Measurements from ENCODE around the gene SEC14L2. TPM values are rescaled to one million over a fixed set of nuclear protein-coding genes. Genes with fewer than 3 reads are reported as not detected.
A peak's percentile ranks its signal among the peaks of the same experiment; 100 is the strongest.

Gene SEC14L2
- total and polyA plus RNA-seq, 2 of the 8 experiments (the other 6 are each of a cell fraction or from before 2014, with no cell fraction given): 2.8 to 3.2 TPM

DNA sequence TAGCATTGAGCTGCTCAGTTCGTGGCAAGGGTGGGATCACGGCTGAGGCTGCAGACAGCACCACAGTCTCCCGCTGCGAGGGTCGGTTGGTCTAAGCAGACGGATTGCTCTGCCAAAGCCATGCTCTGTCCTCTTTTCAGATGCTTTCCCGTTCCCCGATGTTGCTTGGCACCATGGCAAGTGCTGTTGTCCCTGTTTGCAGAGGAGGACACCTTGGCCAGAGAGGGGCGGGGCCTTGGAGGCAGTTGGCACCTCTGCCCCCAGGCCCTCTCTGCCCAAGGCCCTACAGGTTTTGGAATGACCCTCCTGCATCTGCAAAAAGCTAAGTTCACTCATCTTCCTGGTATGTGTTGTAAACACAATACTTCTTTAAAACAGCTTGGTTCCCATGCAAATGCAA, 28.4 kb upstream of the SEC14L2 start:
- Histone ChIP-seq H3K9me3 (ENCODE audit: insufficient read depth in 2 of 2, low read depth in 1 of 2, low read length in 1 of 2) (no peaks in the 10 kb centered on the region), H2BK120ac (replicated peaks; ENCODE audit: low read depth, low read length) (no peak overlapping the region), H3K9ac (replicated peaks in 1 of 4; ENCODE audit: extremely low read depth in 1 of 4, low read depth in 3 of 4, low read length in 3 of 4) (0 out of 7 replicates have a peak overlapping the region, but pooled peaks of 1 of the 4 experiments have one; percentile 1), H2AK5ac (ENCODE audit: low read depth, low read length) (no peak overlapping the region), H3K4me1 (replicated peaks in 1 of 4; ENCODE audit: control insufficient read depth in 3 of 4, insufficient read depth in 4 of 4, low read length in 3 of 4) (peaks cover 0 to 2% (median 0%) of the 10 kb centered on the region in 4 experiments; a peak in 1 of 7 replicates), H2BK12ac (ENCODE audit: low read depth, low read length) (no peak overlapping the region), H3K27me3 (replicated peaks in 1 of 4; ENCODE audit: control insufficient read depth in 3 of 4, extremely low read depth in 1 of 4, insufficient read depth in 3 of 4, low read length in 3 of 4) (no peaks in the 10 kb centered on the region), H3K14ac (ENCODE audit: insufficient read length) (no peak overlapping the region), H2AFZ (ENCODE audit: low read length) (no peak overlapping the region), H4K20me1 (replicated peaks in 1 of 2; ENCODE audit: control insufficient read depth in 1 of 2, insufficient read depth in 2 of 2, low read length in 2 of 2) (peaks cover 1 to 4% of the 10 kb centered on the region in 2 experiments), H4K8ac (ENCODE audit: extremely low read depth, insufficient read depth, low read length) (no peak overlapping the region; the same call in 1 of the 2 replicates), H4K5ac (ENCODE audit: insufficient read length, low read depth, low read length) (no peak overlapping the region), H2BK15ac (ENCODE audit: low read length) (no peak overlapping the region), H3K4ac (replicated peaks; ENCODE audit: insufficient read length, low read depth, low read length) (no peak overlapping the region), H3K18ac (ENCODE audit: extremely low read depth, low read length) (no peak overlapping the region), H3K23ac (ENCODE audit: insufficient read length) (no peak overlapping the region), H4K91ac (replicated peaks; ENCODE audit: insufficient read length, low read length) (no peak overlapping the region), H3K27ac (ENCODE audit: low read depth, low read length) (0 out of 2 replicates have a peak overlapping the region, but pooled peaks have one; percentile 1), H3K4me2 (ENCODE audit: insufficient read depth in 1 of 2, low read depth in 2 of 2, low read length in 2 of 2) (no peak overlapping the region), H2BK20ac (ENCODE audit: low read length) (no peak overlapping the region), H2BK5ac (ENCODE audit: low read depth, low read length) (no peak overlapping the region), H3K23me2 (ENCODE audit: low read depth, low read length) (no peaks in the 10 kb centered on the region), H3K56ac (replicated peaks; ENCODE audit: insufficient read length, low read depth, low read length) (no peak overlapping the region), H3K79me2 (ENCODE audit: control insufficient read depth in 1 of 2, insufficient read depth in 2 of 2, low read length in 2 of 2) (no peaks in the 10 kb centered on the region), H3K36me3 (ENCODE audit: control insufficient read depth in 2 of 4, insufficient read depth in 4 of 4, low read length in 3 of 4) (peaks cover 0 to 3% (median 1%) of the 10 kb centered on the region in 4 experiments; a peak in 3 of 8 replicates), H3K79me1 (ENCODE audit: low read depth, low read length) (no peaks in the 10 kb centered on the region), H3K4me3 (ENCODE audit: extremely low read depth in 1 of 4, insufficient read depth in 2 of 4, low read depth in 3 of 4, low read length in 4 of 4) (no peak overlapping the region)
- DNase-seq (ENCODE audit: low read depth in 1 of 2, low spot score in 2 of 2) (no peak), FAIRE-seq (no peak)
- TF ChIP-seq, protein P1, sequence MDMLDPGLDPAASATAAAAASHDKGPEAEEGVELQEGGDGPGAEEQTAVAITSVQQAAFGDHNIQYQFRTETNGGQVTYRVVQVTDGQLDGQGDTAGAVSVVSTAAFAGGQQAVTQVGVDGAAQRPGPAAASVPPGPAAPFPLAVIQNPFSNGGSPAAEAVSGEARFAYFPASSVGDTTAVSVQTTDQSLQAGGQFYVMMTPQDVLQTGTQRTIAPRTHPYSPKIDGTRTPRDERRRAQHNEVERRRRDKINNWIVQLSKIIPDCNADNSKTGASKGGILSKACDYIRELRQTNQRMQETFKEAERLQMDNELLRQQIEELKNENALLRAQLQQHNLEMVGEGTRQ (IDR thresholded peaks at IDR 0.05; ENCODE audit: low read length): no peak
- no peak for TF ChIP-seq CEBPB (IDR thresholded peaks at IDR 0.05; ENCODE audit: low read depth, low read length)
- POLR2A ChIA-PET (ENCODE audit: partially characterized antibody): interaction anchor here (1.5 to 11.8 kb wide), 3 partner anchors 10 to 40 kb away, joined by 8 to 129 read pairs (median 14); partner anchors contain the start of genes CCDC157 and SF3A1
- WGBS, 2 experiments (ENCODE audit: extremely low coverage in 1 of 2, insufficient coverage in 1 of 2, insufficient read length in 1 of 2, insufficient replicate concordance in 2 of 2, low coverage in 1 of 2, low lambda C conversion rate in 2 of 2, missing lambda C conversion rate in 1 of 2): 91% methylated on average over 8 of the region's 9 CpGs; no CpG with 5 or more reads in 1 of the 2 experiments
- CTCF ChIA-PET (ENCODE audit: partially characterized antibody): interaction anchor here (1.2 to 1.8 kb wide), 5 partner anchors 14 to 90 kb away, joined by 3 to 8 read pairs (median 3); no protein-coding TSS in a partner anchor
